Heart right ventricle (tissue), 16 donors: ENCODE measurements around the gene MFSD12. TPM values are rescaled to one million over a fixed set of nuclear protein-coding genes. Genes with fewer than 3 reads are reported as not detected.
"Not testable (repeated sequence)": the region's sequence is repeated elsewhere in the genome, so short reads cannot be mapped to it uniquely, and the experiment has no call there.

Experiments used
- ATAC-seq, 8 donors: fragments of 200-7000 bp; cut with Tn5 transposase; one replicate each; pipeline ENCODE4 v1.9.1; 2020; ENCODE audit warnings: mild to moderate bottlenecking in 8 of 8, moderate library complexity in 8 of 8, moderate number of reproducible peaks in 1 of 8
- DNase-seq, 2 donors: peaks; one replicate each; pipeline ENCODE4 v3.0.0-alpha.2; 2020
- H3K27ac ChIP-seq, 10 donors: fragments of 200-600 bp; sonication (generic) in 2 of 10; one replicate each; pipeline versions ENCODE4 v1.5.0 to v1.8.0; 2020 to 2022; ENCODE audit warnings: mild to moderate bottlenecking in 3 of 10
- H3K27me3 ChIP-seq, 7 donors: fragments of 200-600 bp; one replicate each; pipeline ENCODE4 v1.8.0; 2021 to 2022; ENCODE audit warnings: mild to moderate bottlenecking in 2 of 7
- H3K36me3 ChIP-seq, 9 donors: fragments of 200-600 bp; sonication (generic) in 1 of 9; one replicate each; pipeline versions ENCODE4 v1.5.0 to v1.8.0; 2020 to 2022; ENCODE audit warnings: mild to moderate bottlenecking in 2 of 9
- H3K4me1 ChIP-seq, 9 donors: fragments of 200-600 bp; sonication (generic) in 1 of 9; one replicate each; pipeline versions ENCODE4 v1.5.0 to v1.8.0; 2020 to 2022; ENCODE audit warnings: mild to moderate bottlenecking in 4 of 9
- H3K4me3 ChIP-seq, 10 donors: fragments of 200-600 bp; sonication (generic) in 2 of 10; one replicate each; pipeline versions ENCODE4 v1.5.0 to v1.8.0; 2020 to 2022; ENCODE audit warnings: mild to moderate bottlenecking in 7 of 10, moderate library complexity in 2 of 10
- H3K9me3 ChIP-seq, 11 donors: fragments of 200-600 bp in 10 of 11; sonication (generic) in 2 of 11; one replicate each; pipeline versions ENCODE4 v1.5.0 to v1.8.0; 2013 to 2022; ENCODE audit warnings: mild to moderate bottlenecking in 2 of 11, control low read depth in 1 of 11, moderate library complexity in 1 of 11
- WGBS, 2 donors: extraction: QIAGEN DNeasy Blood & Tissue Kit; methylation state at CpG; one replicate each; pipeline ENCODE4 v1.1.7; 2013; ENCODE audit warnings: inconsistent platforms in 1 of 2; 5-methylcytosine and 5-hydroxymethylcytosine counted together
- intact Hi-C, 10 donors: fragments of 100-400 bp; cut with DNase I; formaldehyde crosslinking; loops; one replicate each; pipeline versions ENCODE4 v1.11.1 to v1.14.2; 2022
- polyA plus RNA-seq, 2 donors: library from polyadenylated mRNA; stranded (reverse); fragments of 200-250 nt; gene quantifications; one replicate each; pipeline ENCODE4 v1.2.3, GENCODE V29; 2013
- total RNA-seq, 10 donors: library from RNA; stranded (reverse); fragmentation: NEBNext Ultra II Directional in 3 of 10; extraction: Animal tissue kit (Norgen Biotek cat#: 25700) in 3 of 10; gene quantifications; one replicate each; pipeline versions ENCODE4 v1.2.1 to v1.2.4, GENCODE V29; 2021 to 2023
- TF ChIP-seq, protein P1 (sequence below), 9 donors: fragments of 200-600 bp; sonication (generic) in 2 of 9; IDR thresholded peaks; one replicate each; pipeline versions ENCODE4 v1.5.0 to v1.8.0; 2021 to 2022; ENCODE audit warnings: antibody characterized with exemption in 9 of 9, mild to moderate bottlenecking in 5 of 9, moderate library complexity in 1 of 9
- donor health status: Arrhythmogenic right ventricular cardiomyopathy.
- donor health status: ischemic (EF 13 %, LVEDD 7.1; RV severe dilation, severe dysfunction).
- donor health status: healthy with polysubstance abuse.
- donor health status: DM: no; HTN: yes; CAD: no.
- donor health status: DM: no; HTN: no; CAD: no.
- donor health status: ischemic (EF 25% LVEDD 6.9; RV normal size, moderate dysfunction).
- donor health status: ischemic (EF 25% LVEDD 5.7; RV mildly dilated, moderate dysfunction).
- donor health status: healthy.
- donor health status: DM: yes; HTN: yes; CAD: no.
- donor health status: Ischemic cardiomyopathy.
- donor health status: ischemic (EF 35%, LVEDD 5.7; RV mildly dilated, moderate dysfunction).
- donor health status: nonischemic (EF 11% LVEDD 7.7; RV severe dilation, severe dysfunction).
- donor health status: DM: yes; HTN: yes; CAD: no.
- donor health status: PGD.
- donor health status: ischemic (EF 29% LVEDD 5.4; RV normal size, mild dysfunction).
- donor health status: nonischemic (EF 23%, LVEDD 6.1; RV moderate dilation, normal function).

Gene MFSD12
- total and polyA plus RNA-seq, 12 donors: 11.6 to 43.2 (median 22.1) TPM

GRCh38 chr19:3530389-3530788 is 27.0 kb downstream of the MFSD12 start:
- H3K4me1 ChIP-seq: no peaks in the 10 kb centered on the region
- H3K4me3 ChIP-seq: no peak overlapping the region
- H3K9me3 ChIP-seq: no peaks in the 10 kb centered on the region
- no peak overlapping the region for H3K27ac ChIP-seq
- intact Hi-C loops: no loop called here
- WGBS, 2 donors: 97 to 99% methylated on average over 12 of the region's 12 CpGs
- peaks cover 6 to 80% (median 55%) of the 10 kb centered on the region in 9 donors for H3K36me3 ChIP-seq
- TF ChIP-seq, protein P1, sequence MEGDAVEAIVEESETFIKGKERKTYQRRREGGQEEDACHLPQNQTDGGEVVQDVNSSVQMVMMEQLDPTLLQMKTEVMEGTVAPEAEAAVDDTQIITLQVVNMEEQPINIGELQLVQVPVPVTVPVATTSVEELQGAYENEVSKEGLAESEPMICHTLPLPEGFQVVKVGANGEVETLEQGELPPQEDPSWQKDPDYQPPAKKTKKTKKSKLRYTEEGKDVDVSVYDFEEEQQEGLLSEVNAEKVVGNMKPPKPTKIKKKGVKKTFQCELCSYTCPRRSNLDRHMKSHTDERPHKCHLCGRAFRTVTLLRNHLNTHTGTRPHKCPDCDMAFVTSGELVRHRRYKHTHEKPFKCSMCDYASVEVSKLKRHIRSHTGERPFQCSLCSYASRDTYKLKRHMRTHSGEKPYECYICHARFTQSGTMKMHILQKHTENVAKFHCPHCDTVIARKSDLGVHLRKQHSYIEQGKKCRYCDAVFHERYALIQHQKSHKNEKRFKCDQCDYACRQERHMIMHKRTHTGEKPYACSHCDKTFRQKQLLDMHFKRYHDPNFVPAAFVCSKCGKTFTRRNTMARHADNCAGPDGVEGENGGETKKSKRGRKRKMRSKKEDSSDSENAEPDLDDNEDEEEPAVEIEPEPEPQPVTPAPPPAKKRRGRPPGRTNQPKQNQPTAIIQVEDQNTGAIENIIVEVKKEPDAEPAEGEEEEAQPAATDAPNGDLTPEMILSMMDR (IDR thresholded peaks at IDR 0.05): no peak
- H3K27me3 ChIP-seq: no peaks in the 10 kb centered on the region
- ATAC-seq: no peak
- DNase-seq: no peak

DNA sequence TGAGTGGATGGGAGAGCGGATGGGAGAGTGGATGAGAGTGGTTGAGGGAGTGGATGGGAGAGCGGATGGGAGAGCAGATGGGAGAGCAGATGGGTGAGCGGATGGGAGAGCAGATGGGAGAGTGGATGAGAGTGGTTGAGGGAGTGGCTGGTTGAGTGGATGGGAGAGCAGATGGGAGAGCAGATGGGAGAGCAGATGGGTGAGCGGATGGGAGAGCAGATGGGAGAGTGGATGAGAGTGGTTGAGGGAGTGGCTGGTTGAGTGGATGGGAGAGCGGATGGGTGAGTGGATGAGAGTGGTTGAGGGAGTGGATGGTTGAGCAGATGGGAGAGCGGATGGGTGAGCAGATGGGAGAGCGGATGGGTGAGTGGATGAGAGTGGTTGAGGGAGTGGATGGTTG is 28.1 kb downstream of the MFSD12 start:
- H3K4me3 ChIP-seq, DNase-seq, H3K27me3 ChIP-seq, intact Hi-C loops, H3K27ac ChIP-seq, ATAC-seq, H3K9me3 ChIP-seq, H3K4me1 ChIP-seq: not testable (repeated sequence)
- H3K36me3 ChIP-seq: peaks cover 6 to 78% (median 45%) of the 10 kb centered on the region in 9 donors
- WGBS, 2 donors: 98 to 99% methylated on average over 7 of the region's 7 CpGs

DNA sequence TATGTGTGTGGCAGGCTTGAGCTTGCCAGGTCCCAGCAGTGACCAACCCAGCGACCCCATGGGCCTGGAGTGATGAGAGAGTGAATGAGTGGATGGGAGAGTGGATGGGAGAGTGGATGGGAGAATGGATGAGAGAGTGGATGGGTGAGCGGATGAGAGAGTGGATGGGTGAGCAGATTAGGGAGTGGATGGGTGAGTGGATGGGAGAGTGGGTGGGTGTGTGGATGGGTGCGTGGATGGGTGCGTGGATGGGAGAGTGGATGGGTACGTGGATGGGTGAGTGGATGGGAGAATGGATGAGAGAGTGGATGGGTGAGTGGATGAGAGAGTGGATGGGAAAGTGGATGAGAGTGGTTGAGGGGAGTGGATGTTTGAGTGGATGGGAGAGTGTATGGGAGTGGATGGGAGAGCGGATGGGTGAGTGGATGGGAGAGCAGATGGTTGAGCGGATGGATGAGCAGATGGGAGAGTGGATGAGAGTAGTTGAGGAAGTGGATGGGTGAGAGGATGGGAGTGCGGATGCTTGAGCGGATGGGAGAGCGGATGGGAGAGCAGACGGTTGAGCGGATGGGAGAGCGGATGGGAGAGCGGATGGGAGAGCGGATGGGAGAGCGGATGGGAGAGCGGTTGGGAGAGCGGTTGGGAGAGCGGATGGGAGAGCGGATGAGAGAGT is 28.7 kb downstream of the MFSD12 start:
- H3K9me3 ChIP-seq: no peaks in the 10 kb centered on the region
- no peaks in the 10 kb centered on the region for H3K27me3 ChIP-seq
- no peak overlapping the region for H3K4me3 ChIP-seq
- DNase-seq: no peak
- TF ChIP-seq, protein P1 (IDR thresholded peaks at IDR 0.05): no peak
- H3K4me1 ChIP-seq: no peaks in the 10 kb centered on the region
- no peak overlapping the region for H3K27ac ChIP-seq
- peaks cover 6 to 78% (median 45%) of the 10 kb centered on the region in 9 donors for H3K36me3 ChIP-seq
- no peak for ATAC-seq
- WGBS, 2 donors: 97 to 99% methylated on average over 20 of the region's 20 CpGs
- intact Hi-C loops: no loop called here

DNA sequence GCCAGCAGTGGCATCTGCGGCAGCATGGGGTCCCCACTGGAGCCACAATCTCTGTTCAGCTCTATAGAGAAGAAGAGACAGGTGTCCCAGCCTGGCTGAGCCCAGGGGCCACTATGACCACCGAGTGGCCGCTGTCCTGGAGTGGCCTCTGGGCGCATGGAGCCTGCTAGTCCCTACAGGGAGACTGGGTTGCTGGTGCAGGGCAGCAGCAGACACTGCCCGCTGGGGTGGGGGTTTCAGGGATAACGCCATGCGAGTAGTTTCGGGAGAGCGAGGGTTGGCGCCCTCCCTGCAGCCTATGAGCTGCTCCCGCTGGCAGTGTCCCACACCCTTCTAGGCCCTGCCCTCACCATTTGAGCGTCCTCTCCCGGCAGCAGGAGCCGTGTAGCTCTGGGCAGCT is 29.3 kb downstream of the MFSD12 start:
- no peak for DNase-seq

More for the DNA sequence above, 29.3 kb downstream of the MFSD12 start:
- peaks cover 6 to 78% (median 46%) of the 10 kb centered on the region in 9 donors for H3K36me3 ChIP-seq
- intact Hi-C loops: no loop called here
- H3K27me3 ChIP-seq: no peaks in the 10 kb centered on the region
- TF ChIP-seq, protein P1 (IDR thresholded peaks at IDR 0.05): no peak
- no peak for ATAC-seq
- no peaks in the 10 kb centered on the region for H3K4me1 ChIP-seq
- no peak overlapping the region for H3K27ac ChIP-seq
- no peaks in the 10 kb centered on the region for H3K9me3 ChIP-seq
- WGBS, 2 donors: 97 to 99% methylated on average over 14 of the region's 14 CpGs
- no peak overlapping the region for H3K4me3 ChIP-seq
